Transverse colon (tissue), 3 donors: ENCODE measurements around the gene GRPEL1.
"Not testable (repeated sequence)": the region's sequence is repeated elsewhere in the genome, so short reads cannot be mapped to it uniquely, and the experiment has no call there.

ENCODE experiments used
- CTCF ChIP-seq, 5 experiments: fragments of 200-600 bp in 3 of 5; fragments of 450-650 bp in 2 of 5; sonication (generic) in 3 of 5; IDR thresholded peaks; 1 replicate in 2 of 5; 2 replicates in 3 of 5; pipeline ENCODE4 v1.5.1; 2016 to 2017; ENCODE audit warnings: antibody characterized with exemption in 5 of 5, inconsistent platforms in 3 of 5, mild to moderate bottlenecking in 2 of 5, moderate library complexity in 1 of 5
- EP300 ChIP-seq: sonication (generic); formaldehyde crosslinking; IDR thresholded peaks from one replicate; pipeline ENCODE4 v1.6.1; 2017; ENCODE audit warnings: antibody characterized with exemption, low read depth

DNA sequence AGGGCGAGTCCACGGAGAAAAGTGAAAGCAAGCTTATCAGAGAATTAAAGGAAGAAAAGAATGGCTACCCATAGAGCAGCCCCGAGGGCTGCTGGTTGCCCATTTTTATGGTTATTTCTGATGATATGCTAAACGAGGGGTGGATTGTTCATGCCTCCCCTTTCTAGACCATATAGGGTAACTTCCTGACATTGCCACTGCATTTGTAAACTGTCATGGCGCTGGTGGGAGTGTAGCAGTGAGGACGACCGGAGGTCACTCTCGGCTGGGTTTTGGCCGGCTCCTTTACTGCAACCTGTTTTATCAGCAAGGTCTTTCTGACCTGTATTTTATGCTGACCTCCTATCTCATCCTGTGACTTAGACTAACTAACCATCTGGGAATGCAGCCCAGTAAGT is 16.7 kb upstream of the GRPEL1 start:
- TF ChIP-seq EP300; CTCF (IDR thresholded peaks at IDR 0.05): not testable (repeated sequence)
